Gastrocnemius medialis (tissue), 4 donors: ENCODE data around the gene C11orf71. TPM values are rescaled to one million over a fixed set of nuclear protein-coding genes. Genes with fewer than 3 reads are reported as not detected.

ENCODE experiments used
- ATAC-seq, 2 donors: fragments of 150-250 bp; one replicate each; pipeline ENCODE4 v1.9.1; 2016
- DNase-seq, 2 donors: peaks; one replicate each; pipeline ENCODE4 v3.0.0-alpha.2; 2019
- H3K27ac ChIP-seq, 4 donors: fragments of 200-600 bp; sonication (generic); 1 replicate in 1 of 4; 2 replicates in 3 of 4; pipeline ENCODE4 v1.5.1; 2016 to 2018; ENCODE audit warnings: mild to moderate bottlenecking in 2 of 4, moderate library complexity in 1 of 4
- H3K27me3 ChIP-seq, 3 donors: fragments of 200-600 bp; sonication (generic) in 2 of 3; 1 replicate in 1 of 3; 2 replicates in 2 of 3; pipeline versions ENCODE4 v1.5.1 to v1.6.0; 2016 to 2019; ENCODE audit warnings: mild to moderate bottlenecking in 1 of 3, moderate library complexity in 1 of 3
- H3K36me3 ChIP-seq, 2 donors: fragments of 200-600 bp; sonication (generic) in 1 of 2; one replicate each; pipeline ENCODE4 v1.5.1; 2017 to 2018
- H3K4me1 ChIP-seq, 2 donors: fragments of 200-600 bp; sonication (generic) in 1 of 2; one replicate each; pipeline ENCODE4 v1.5.1; 2016 to 2017; ENCODE audit warnings: mild to moderate bottlenecking in 2 of 2
- H3K4me3 ChIP-seq, 4 donors: fragments of 200-600 bp; sonication (generic) in 3 of 4; 1 replicate in 1 of 4; 2 replicates in 3 of 4; pipeline ENCODE4 v1.5.1; 2016 to 2019; ENCODE audit warnings: mild to moderate bottlenecking in 2 of 4
- H3K9me3 ChIP-seq, 3 donors: fragments of 200-600 bp; sonication (generic) in 2 of 3; 1 replicate in 1 of 3; 2 replicates in 2 of 3; pipeline ENCODE4 v1.5.1; 2016 to 2019
- POLR2A ChIP-seq, 2 donors: fragments of 450-650 bp; IDR thresholded peaks; one replicate each; pipeline ENCODE4 v1.6.1; 2017; ENCODE audit warnings: antibody characterized with exemption in 2 of 2, mild to moderate bottlenecking in 2 of 2, moderate library complexity in 2 of 2
- in situ Hi-C, 4 donors: fragments of 200-750 bp; cut with MboI; loops; one replicate each; pipeline versions ENCODE4 v1.15.0 to v1.8.0; 2017; ENCODE audit warnings: low sequenced_read_pairs in 4 of 4
- intact Hi-C: fragments of 100-400 bp; cut with DNase I; formaldehyde crosslinking; loops from one replicate; pipeline ENCODE4 v1.15.1; 2023; ENCODE audit warnings: low total_unique reads
- total RNA-seq, 4 donors: library from RNA; depleted of rRNA; stranded (reverse); fragments of >200 nt; gene quantifications; one replicate each; pipeline versions ENCODE4 v1.1.0 to v1.2.3, GENCODE V29; 2016
- TF ChIP-seq, protein P1 (sequence below), 5 experiments: fragments of 450-650 bp in 3 of 5; fragments of 200-600 bp in 2 of 5; sonication (generic) in 2 of 5; IDR thresholded peaks in 4 of 5; conservative IDR thresholded peaks in 1 of 5; 1 replicate in 4 of 5; 2 replicates in 1 of 5; pipeline ENCODE4 v1.5.1; 2016 to 2019; ENCODE audit warnings: antibody characterized with exemption in 5 of 5, mild to moderate bottlenecking in 3 of 5, moderate library complexity in 3 of 5

The C11orf71 gene
- total RNA-seq, 4 donors from 2014 or later: 3.4 to 18.0 (median 8.7) TPM

DNA sequence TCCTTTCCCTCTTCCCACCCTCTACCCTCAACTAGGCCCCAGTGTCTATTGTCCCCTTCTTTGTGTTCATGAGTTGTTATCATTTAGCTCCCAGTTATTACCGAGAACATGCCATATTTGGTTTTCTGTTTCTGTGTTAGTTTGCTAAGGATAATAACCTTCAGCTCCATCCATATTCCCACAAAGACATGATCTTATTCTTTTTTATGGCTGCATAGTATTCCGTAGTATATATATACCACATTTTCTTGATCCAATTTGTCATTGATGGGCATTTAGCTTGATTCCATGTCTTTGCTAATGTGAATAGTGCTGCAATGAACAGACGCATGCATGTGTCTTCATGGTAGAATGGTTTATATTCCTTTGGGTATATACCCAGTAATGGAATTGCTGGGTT lies 17.8 kb downstream of the C11orf71 start:
- no peak for ATAC-seq
- in situ Hi-C loops (no loop called here), intact Hi-C loops (no loop called here)
- Histone ChIP-seq H3K36me3 (no peaks in the 10 kb centered on the region), H3K27me3 (no peaks in the 10 kb centered on the region), H3K4me3 (no peak overlapping the region), H3K9me3 (no peaks in the 10 kb centered on the region), H3K27ac (no peak overlapping the region), H3K4me1 (no peaks in the 10 kb centered on the region)
- TF ChIP-seq, protein P1, sequence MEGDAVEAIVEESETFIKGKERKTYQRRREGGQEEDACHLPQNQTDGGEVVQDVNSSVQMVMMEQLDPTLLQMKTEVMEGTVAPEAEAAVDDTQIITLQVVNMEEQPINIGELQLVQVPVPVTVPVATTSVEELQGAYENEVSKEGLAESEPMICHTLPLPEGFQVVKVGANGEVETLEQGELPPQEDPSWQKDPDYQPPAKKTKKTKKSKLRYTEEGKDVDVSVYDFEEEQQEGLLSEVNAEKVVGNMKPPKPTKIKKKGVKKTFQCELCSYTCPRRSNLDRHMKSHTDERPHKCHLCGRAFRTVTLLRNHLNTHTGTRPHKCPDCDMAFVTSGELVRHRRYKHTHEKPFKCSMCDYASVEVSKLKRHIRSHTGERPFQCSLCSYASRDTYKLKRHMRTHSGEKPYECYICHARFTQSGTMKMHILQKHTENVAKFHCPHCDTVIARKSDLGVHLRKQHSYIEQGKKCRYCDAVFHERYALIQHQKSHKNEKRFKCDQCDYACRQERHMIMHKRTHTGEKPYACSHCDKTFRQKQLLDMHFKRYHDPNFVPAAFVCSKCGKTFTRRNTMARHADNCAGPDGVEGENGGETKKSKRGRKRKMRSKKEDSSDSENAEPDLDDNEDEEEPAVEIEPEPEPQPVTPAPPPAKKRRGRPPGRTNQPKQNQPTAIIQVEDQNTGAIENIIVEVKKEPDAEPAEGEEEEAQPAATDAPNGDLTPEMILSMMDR (IDR thresholded peaks at IDR 0.05 in 4 of 5, conservative IDR thresholded peaks at IDR 0.05 in 1 of 5): no peak
- no peak for DNase-seq

DNA sequence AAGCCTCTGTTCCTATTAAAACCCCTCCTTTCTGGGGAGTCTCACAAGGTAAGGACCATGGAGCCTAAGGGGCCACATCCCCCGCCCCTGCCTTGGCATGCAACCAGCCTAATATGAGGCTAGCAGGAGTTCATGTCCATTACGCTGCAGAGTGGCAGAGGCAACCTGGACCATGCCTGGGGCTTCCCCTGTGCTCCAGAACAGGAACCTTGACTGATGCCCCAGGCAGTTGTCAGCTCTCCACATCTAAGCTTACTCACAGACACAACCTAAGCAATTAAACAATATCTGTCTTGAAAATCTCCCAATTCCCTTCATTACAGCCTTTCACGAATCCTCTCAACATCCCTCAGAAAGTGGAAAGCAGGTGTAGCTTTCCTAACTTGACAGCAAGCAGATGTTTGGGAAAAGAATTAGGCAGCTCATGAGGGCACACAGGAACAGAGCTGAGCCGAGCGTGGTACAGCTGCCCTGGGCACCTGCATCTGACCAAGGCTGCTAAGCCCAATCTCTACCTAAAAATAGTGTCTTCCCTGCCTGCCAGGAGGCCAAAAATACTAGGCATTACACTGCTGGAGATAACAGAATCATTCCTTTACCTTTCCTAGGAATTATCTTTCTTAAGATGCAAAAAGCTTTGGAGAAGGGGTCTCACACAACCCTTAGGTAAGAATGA lies 20.8 kb downstream of the C11orf71 start:
- Histone ChIP-seq H3K36me3 (no peaks in the 10 kb centered on the region), H3K27me3 (no peaks in the 10 kb centered on the region), H3K27ac (no peak overlapping the region), H3K4me3 (no peak overlapping the region), H3K9me3 (no peaks in the 10 kb centered on the region), H3K4me1 (no peaks in the 10 kb centered on the region)
- intact Hi-C loops (no loop called here), in situ Hi-C loops (no loop called here)
- DNase-seq: no peak
- TF ChIP-seq, protein P1 (IDR thresholded peaks at IDR 0.05 in 4 of 5, conservative IDR thresholded peaks at IDR 0.05 in 1 of 5): no peak
- no peak for TF ChIP-seq POLR2A (IDR thresholded peaks at IDR 0.05)
- no peak for ATAC-seq

DNA sequence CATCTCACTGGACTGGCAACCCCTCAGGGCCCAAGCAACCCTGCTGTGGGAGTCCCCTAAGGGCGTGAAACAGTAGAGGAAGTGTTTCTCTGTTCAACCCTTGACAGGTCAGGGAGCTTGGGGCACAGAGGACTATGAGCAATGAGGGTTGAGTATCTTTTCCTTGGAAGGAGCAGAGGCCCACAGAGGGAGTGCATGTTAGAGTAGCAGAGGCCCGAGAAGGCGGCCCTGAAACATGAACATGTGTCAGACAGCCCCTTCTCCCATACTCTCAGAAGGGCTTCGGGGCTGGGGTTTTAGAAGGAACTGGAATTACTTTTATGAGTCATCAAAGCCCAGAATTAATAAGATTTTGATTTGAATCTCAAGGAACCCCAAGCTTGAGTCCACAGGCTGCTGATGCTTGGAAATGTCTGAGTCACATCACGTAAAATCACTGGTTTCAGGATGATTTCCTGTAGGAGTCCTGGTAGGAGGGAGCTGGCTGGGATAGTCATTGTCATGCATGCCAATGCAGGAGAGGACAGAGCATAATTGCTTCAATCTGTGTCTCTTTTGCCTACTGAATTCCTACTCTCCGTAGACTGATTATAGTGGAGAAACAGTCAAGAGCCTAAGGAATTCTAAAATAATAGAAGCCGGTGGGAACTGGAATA lies 22.6 kb downstream of the C11orf71 start:
- no peak for ATAC-seq
- no peaks in the 10 kb centered on the region for H3K4me1 ChIP-seq
- no peaks in the 10 kb centered on the region for H3K36me3 ChIP-seq
- no peak for DNase-seq
- in situ Hi-C loops (no loop called here), intact Hi-C loops (no loop called here)
- no peak for TF ChIP-seq POLR2A (IDR thresholded peaks at IDR 0.05)
- TF ChIP-seq, protein P1 (IDR thresholded peaks at IDR 0.05 in 4 of 5, conservative IDR thresholded peaks at IDR 0.05 in 1 of 5): no peak
- H3K27ac ChIP-seq: no peak overlapping the region
- H3K4me3 ChIP-seq: no peak overlapping the region
- no peaks in the 10 kb centered on the region for H3K9me3 ChIP-seq
- no peaks in the 10 kb centered on the region for H3K27me3 ChIP-seq

DNA sequence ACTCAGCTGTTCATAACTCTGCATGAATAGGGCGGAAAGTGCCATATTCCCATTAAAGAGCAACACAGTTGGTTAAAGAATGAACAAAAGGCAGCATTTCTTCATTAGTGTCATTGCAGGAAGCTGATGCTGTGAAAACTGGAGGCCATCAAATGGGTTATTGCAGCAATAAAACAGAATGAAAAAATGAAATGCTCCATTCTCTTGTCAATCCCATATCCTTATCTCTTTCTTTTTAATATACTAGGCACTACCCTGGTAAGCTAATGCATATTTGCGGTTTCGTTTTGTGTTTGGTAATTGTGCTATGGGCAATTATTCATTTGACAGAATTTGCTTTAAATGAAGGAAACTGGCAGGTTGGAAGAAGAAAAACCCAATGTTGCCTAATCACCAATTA lies 25.3 kb downstream of the C11orf71 start:
- intact Hi-C loops: no loop called here
- no peak for ATAC-seq
- no peaks in the 10 kb centered on the region for H3K36me3 ChIP-seq

More for the DNA sequence above, 25.3 kb downstream of the C11orf71 start:
- no peaks in the 10 kb centered on the region for H3K9me3 ChIP-seq
- no peak overlapping the region for H3K27ac ChIP-seq
- H3K27me3 ChIP-seq: no peaks in the 10 kb centered on the region
- in situ Hi-C loops: no loop called here
- no peak for DNase-seq
- H3K4me1 ChIP-seq: no peaks in the 10 kb centered on the region
- no peak for TF ChIP-seq POLR2A (IDR thresholded peaks at IDR 0.05)
- TF ChIP-seq, protein P1 (IDR thresholded peaks at IDR 0.05 in 4 of 5, conservative IDR thresholded peaks at IDR 0.05 in 1 of 5): no peak
- no peak overlapping the region for H3K4me3 ChIP-seq
